IPS-15b (cell line): ENCODE data around the gene KIF18B.

Experiments used
- H3K27me3 ChIP-seq: one replicate; pipeline ENCODE4 v1.6.1; 2013; ENCODE audit warnings: low read length; ENCODE audit not compliant: control insufficient read depth, insufficient read depth
- H3K36me3 ChIP-seq: one replicate; pipeline ENCODE4 v1.6.1; 2013; ENCODE audit warnings: low read length; ENCODE audit not compliant: control insufficient read depth, insufficient read depth
- H3K4me1 ChIP-seq: one replicate; pipeline ENCODE4 v1.6.1; 2013; ENCODE audit warnings: mild to moderate bottlenecking, low read length; ENCODE audit not compliant: control insufficient read depth, insufficient read depth
- H3K4me3 ChIP-seq: one replicate; pipeline ENCODE4 v1.5.1; 2013; ENCODE audit warnings: low read depth, low read length
- H3K9ac ChIP-seq: one replicate; pipeline ENCODE4 v1.6.1; 2013; ENCODE audit warnings: low read depth, mild to moderate bottlenecking, low read length
- H3K9me3 ChIP-seq: one replicate; pipeline ENCODE4 v1.6.1; 2013; ENCODE audit warnings: mild to moderate bottlenecking, low read length; ENCODE audit not compliant: control insufficient read depth, insufficient read depth

KIF18B gene

DNA sequence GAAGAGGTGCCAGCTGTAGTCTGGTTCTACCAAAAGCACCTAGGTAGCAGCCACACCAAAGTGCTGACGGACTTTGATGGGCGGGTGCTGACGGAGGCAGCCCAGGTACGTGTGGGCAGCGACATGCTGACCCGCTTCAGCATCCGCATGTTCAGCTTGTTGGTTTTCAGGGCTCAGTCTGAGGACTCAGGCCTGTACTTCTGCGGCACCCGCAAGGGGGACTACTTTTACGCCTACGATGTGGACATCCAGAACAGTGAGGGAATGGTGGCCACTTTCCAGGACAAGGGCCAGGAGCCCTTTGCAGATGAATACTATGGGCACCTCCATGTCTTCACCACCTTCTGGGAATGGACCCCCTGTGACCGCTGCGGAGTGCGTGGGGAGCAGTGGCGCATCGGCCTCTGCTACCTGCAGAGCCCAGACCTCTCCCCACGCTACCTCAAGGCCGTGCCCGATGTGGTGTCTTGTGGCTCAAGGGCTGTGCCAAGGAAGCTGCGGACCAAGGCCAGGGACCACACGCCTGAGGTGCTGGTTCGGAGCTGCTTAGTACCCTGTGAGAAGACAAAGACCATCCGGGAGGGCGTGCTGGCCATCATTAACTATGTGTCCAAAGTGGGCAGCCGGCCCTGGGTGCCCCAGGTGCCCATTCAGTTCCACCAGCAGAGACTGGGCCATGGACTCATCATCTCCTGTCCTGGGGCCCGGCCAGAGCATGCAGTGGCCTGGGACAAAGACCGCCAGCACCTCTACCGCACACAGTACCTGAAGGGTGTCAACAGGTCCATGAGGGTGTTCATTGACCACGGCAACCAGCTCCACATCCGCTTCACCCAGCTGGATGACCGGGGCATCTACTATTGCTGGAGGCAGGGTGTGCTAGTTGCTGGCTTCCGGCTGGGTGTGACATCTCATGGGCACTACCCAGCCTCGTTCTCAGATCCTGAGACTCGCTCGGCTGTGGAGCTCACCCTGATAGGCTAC lies 43.3 kb downstream of the KIF18B start:
- H3K4me1 ChIP-seq: no peaks in the 10 kb centered on the region
- no peak overlapping the region for H3K4me3 ChIP-seq

DNA sequence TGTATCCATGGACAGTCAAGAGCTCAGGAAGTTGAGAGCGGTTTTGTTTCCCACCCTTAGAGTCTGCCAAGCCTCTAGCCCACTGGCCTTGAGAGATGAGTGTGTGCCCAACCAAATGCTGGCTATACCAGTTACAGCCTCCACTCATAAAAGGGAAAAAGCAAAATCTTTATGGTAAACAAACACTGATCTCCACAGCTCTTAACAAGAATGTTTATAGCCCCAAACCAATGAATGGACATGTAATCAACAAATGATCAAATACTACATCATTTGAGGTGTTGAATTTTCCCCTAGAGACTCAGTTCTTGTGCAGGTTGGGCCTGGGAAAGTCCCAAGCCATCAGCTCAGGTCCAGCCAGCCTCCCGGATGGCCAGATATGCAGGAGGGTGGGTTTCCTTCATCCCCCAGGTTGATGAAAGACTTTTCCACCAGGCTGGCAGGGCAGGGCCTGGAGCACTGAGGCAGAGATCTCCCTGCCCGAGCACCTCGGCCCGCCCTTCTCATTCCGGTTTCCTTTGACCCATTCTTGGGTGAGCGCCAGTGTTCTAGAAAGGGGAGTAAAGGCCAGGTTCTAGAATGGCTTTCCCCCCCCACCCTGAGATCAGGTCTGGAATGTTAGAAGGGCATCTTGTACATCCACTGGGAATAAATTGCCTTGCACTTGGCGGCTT lies 44.4 kb downstream of the KIF18B start:
- Histone ChIP-seq H3K4me3 (no peak overlapping the region), H3K9me3 (no peaks in the 10 kb centered on the region), H3K27me3 (no peaks in the 10 kb centered on the region), H3K9ac (no peak overlapping the region), H3K36me3 (no peaks in the 10 kb centered on the region), H3K4me1 (no peaks in the 10 kb centered on the region)

More for the DNA sequence above, 43.3 kb downstream of the KIF18B start:
- Histone ChIP-seq H3K27me3 (no peaks in the 10 kb centered on the region), H3K9ac (no peak overlapping the region), H3K9me3 (no peaks in the 10 kb centered on the region), H3K36me3 (no peaks in the 10 kb centered on the region)

DNA sequence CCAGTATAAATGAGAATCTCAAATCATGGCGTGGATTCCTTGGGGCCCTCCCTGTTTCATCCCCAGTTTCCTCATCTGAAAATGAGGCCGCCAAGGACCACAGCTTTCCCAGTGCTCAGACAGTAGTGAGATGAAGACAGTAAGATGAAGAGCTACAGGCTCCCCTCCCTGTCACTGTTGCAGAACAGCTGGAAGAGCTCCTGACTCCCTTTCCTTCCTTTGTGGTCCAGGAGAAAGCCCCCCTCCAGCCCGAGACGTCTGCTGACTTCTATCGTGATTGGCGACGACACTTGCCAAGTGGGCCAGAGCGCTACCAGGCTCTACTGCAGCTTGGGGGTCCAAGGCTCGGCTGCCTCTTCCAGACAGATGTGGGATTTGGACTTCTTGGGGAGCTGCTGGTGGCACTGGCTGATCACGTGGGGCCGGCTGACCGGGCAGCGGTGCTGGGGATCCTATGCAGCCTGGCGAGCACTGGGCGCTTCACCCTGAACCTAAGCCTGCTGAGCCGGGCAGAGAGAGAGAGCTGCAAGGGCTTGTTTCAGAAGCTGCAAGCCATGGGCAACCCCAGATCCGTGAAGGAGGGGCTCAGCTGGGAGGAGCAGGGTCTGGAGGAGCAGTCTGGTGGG lies 45.3 kb downstream of the KIF18B start:
- Histone ChIP-seq H3K27me3 (no peaks in the 10 kb centered on the region), H3K4me3 (no peak overlapping the region), H3K9ac (no peak overlapping the region), H3K36me3 (no peaks in the 10 kb centered on the region), H3K4me1 (no peaks in the 10 kb centered on the region), H3K9me3 (no peaks in the 10 kb centered on the region)

DNA sequence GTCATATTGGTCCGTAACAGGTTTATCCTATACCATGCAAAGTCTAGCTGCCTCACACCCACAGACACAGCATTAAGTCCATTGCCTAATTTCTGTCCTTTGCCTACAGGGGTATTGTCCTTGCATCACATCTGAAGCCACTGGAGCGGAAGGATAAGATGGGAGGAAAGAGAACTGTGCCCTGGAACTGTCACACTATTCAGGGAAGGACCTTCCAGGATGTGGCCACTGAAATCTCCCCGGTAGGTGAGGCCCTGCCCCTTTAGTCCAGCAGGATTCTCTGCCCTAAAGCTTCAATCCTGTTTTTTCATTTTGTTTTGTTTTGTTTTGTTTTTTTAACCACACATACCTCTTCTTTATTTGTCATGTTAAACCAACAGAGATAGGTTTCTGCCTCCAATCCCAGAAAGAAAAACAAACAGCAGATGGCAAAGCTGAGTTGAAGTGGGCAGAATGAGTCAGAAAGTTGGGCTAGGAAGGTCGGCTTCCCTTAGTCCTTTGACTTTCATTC lies 46.1 kb downstream of the KIF18B start:
- Histone ChIP-seq H3K9ac (no peak overlapping the region), H3K9me3 (no peaks in the 10 kb centered on the region), H3K27me3 (no peaks in the 10 kb centered on the region), H3K4me1 (no peaks in the 10 kb centered on the region), H3K4me3 (no peak overlapping the region), H3K36me3 (no peaks in the 10 kb centered on the region)

- H3K9me3 ChIP-seq: no peaks in the 10 kb centered on the region
- no peaks in the 10 kb centered on the region for H3K4me1 ChIP-seq
- H3K4me3 ChIP-seq: no peak overlapping the region
- no peaks in the 10 kb centered on the region for H3K27me3 ChIP-seq
- no peak overlapping the region for H3K9ac ChIP-seq
- H3K36me3 ChIP-seq: no peaks in the 10 kb centered on the region
These were observed 46.7 kb downstream of the KIF18B start for GRCh38 chr17:44900894-44901293.

GRCh38 chr17:44899074-44899782 lies 48.3 kb downstream of the KIF18B start, which contains the start of gene EFTUD2:
EFTUD2 (minus strand) TSS chr17:44899445; CDS start chr17:44894521, 4,924 bp downstream.
- peak within 1 kb of the TSS; percentile 84 for H3K9ac ChIP-seq
- H3K9me3 ChIP-seq: no peaks in the 10 kb centered on the region
- no peaks in the 10 kb centered on the region for H3K27me3 ChIP-seq
- H3K36me3 ChIP-seq: peaks cover 3% of the 10 kb centered on the region
- no peaks in the 10 kb centered on the region for H3K4me1 ChIP-seq
- H3K4me3 ChIP-seq: peak within 1 kb of the TSS; percentile 98

DNA sequence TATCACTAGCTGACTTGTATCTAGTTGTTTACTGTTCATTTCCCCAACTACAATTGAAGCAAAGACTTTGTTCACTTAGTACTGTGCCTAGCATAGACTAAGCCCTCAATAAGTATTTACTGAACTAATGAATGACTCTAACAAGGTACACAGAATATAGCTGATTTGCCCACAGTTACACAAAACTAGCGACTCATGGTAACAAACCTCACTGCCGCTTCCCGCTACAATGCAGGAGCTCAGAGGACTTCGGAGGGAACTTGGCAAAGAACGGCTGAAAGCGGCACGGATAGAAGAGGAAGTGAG lies 48.9 kb downstream of the KIF18B start:
- Histone ChIP-seq H3K36me3 (peaks cover 3% of the 10 kb centered on the region), H3K27me3 (no peaks in the 10 kb centered on the region), H3K9me3 (no peaks in the 10 kb centered on the region), H3K9ac (peak overlapping the region; percentile 84), H3K4me3 (peak overlapping the region; percentile 98), H3K4me1 (no peaks in the 10 kb centered on the region)

DNA sequence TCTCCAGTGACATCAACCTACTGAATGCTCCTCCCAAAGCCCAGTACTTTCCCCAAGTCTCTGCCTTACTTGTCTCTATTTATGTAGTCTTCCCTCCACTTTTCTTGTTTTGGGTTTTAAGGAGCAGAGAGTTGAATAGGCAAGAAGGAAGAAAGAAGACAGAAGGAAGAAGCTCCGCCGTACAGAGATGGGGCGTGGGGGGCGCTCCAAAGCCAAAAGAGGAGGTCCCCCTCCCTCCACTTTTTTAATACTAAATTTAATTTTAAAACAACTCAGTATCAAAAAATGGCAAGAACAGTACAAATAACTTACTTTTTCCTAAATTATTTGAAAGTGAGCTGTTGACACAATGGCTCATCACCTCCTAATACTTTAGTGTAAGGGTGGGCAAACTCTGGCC lies 52.9 kb downstream of the KIF18B start:
- Histone ChIP-seq H3K9ac (no peak overlapping the region), H3K27me3 (no peaks in the 10 kb centered on the region), H3K4me3 (no peak overlapping the region), H3K9me3 (no peaks in the 10 kb centered on the region), H3K4me1 (no peaks in the 10 kb centered on the region), H3K36me3 (peaks cover 11% of the 10 kb centered on the region)

GRCh38 chr17:44892250-44892649 lies 55.3 kb downstream of the KIF18B start:
- Histone ChIP-seq H3K9me3 (no peaks in the 10 kb centered on the region), H3K4me1 (no peaks in the 10 kb centered on the region), H3K27me3 (no peaks in the 10 kb centered on the region), H3K36me3 (peaks cover 17% of the 10 kb centered on the region), H3K4me3 (no peak overlapping the region), H3K9ac (no peak overlapping the region)

DNA sequence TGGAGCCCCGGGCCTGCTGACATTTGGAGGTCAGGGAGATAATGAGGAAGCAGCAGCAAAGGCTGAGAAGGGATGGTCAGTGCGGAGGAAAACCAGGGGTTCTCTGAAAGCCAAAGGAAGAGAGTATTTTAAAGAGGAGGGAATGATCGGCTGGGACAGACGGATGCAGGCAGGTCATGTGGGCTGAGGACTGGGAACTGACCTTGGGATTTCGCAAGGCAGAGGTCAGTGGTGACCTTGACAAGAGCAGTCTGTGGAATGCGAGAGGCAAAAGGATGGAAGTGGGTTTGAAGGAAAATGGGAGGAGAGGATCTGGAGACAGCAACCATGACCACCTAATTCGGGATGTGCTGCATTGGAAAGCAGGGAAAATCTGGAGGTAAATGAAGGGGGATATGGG lies 58.6 kb downstream of the KIF18B start:
- no peaks in the 10 kb centered on the region for H3K27me3 ChIP-seq
- no peak overlapping the region for H3K4me3 ChIP-seq
- no peaks in the 10 kb centered on the region for H3K9me3 ChIP-seq
- peaks cover 22% of the 10 kb centered on the region for H3K36me3 ChIP-seq
- no peaks in the 10 kb centered on the region for H3K4me1 ChIP-seq
- no peak overlapping the region for H3K9ac ChIP-seq
